ENCODE results near the gene GINS3. TPM values are rescaled to one million over a fixed set of nuclear protein-coding genes. Genes with fewer than 3 reads are reported as not detected.

Gene GINS3
- total and polyA plus RNA-seq, 2 experiments from 2014 or later: 2.1 to 3.0 TPM

- 85% methylated on average over 7 of the region's 7 CpGs for WGBS (ENCODE audit: low lambda C conversion rate, missing lambda C conversion rate)
- H4K20me1 ChIP-seq (ENCODE audit: insufficient read depth, poor library complexity, severe bottlenecking): no peaks in the 10 kb centered on the region
- no peaks in the 10 kb centered on the region for H3K27me3 ChIP-seq
- no peak overlapping the region for H3K4me3 ChIP-seq
- no peak overlapping the region for H3K4me2 ChIP-seq
- no peaks in the 10 kb centered on the region for H3K9me2 ChIP-seq (replicated peaks; ENCODE audit: insufficient read depth)
- H2AFZ ChIP-seq: no peak overlapping the region
- no peaks in the 10 kb centered on the region for H3K79me2 ChIP-seq
- no peaks in the 10 kb centered on the region for H3K36me3 ChIP-seq (replicated peaks; ENCODE audit: insufficient read depth, low read depth)
- no peaks in the 10 kb centered on the region for H3K4me1 ChIP-seq (ENCODE audit: insufficient read depth)
- no peak for TF ChIP-seq CTCF (IDR thresholded peaks at IDR 0.05; ENCODE audit: poor library complexity)
- no peak for TF ChIP-seq EZH2 (IDR thresholded peaks at IDR 0.05; ENCODE audit: borderline replicate concordance)
- TF ChIP-seq EZH2phosphoT487 (IDR thresholded peaks at IDR 0.05; ENCODE audit: low read depth, severe bottlenecking, unreplicated experiment): no peak
- no peak for DNase-seq (ENCODE audit: low spot score)
- H3K9me3 ChIP-seq (ENCODE audit: low read depth): no peaks in the 10 kb centered on the region
- no peak overlapping the region for H3K27ac ChIP-seq
Observed at GRCh38 chr16:58418026-58418425, 25.8 kb downstream of the GINS3 start.

GRCh38 chr16:58418601-58419000 lies 26.3 kb downstream of the GINS3 start:
- no peak for TF ChIP-seq EZH2phosphoT487 (IDR thresholded peaks at IDR 0.05; ENCODE audit: low read depth, severe bottlenecking, unreplicated experiment)
- no peak for TF ChIP-seq EZH2 (IDR thresholded peaks at IDR 0.05; ENCODE audit: borderline replicate concordance)
- TF ChIP-seq CTCF (IDR thresholded peaks at IDR 0.05; ENCODE audit: poor library complexity): no peak
- no peaks in the 10 kb centered on the region for H3K27me3 ChIP-seq
- no peaks in the 10 kb centered on the region for H3K36me3 ChIP-seq (replicated peaks; ENCODE audit: insufficient read depth, low read depth)
- no peak overlapping the region for H3K4me3 ChIP-seq
- H3K4me1 ChIP-seq (ENCODE audit: insufficient read depth): no peaks in the 10 kb centered on the region
- H3K79me2 ChIP-seq: no peaks in the 10 kb centered on the region
- H3K27ac ChIP-seq: no peak overlapping the region
- no peaks in the 10 kb centered on the region for H3K9me2 ChIP-seq (replicated peaks; ENCODE audit: insufficient read depth)
- no peaks in the 10 kb centered on the region for H3K9me3 ChIP-seq (ENCODE audit: low read depth)
- no peak overlapping the region for H3K4me2 ChIP-seq
- WGBS (ENCODE audit: low lambda C conversion rate, missing lambda C conversion rate): 42% methylated on average over 4 of the region's 4 CpGs
- DNase-seq (ENCODE audit: low spot score): no peak
- H2AFZ ChIP-seq: no peak overlapping the region
- no peaks in the 10 kb centered on the region for H4K20me1 ChIP-seq (ENCODE audit: insufficient read depth, poor library complexity, severe bottlenecking)

GRCh38 chr16:58419241-58419990 lies 27.1 kb downstream of the GINS3 start:
- TF ChIP-seq EZH2 (IDR thresholded peaks at IDR 0.05; ENCODE audit: borderline replicate concordance): no peak
- TF ChIP-seq CTCF (IDR thresholded peaks at IDR 0.05; ENCODE audit: poor library complexity): no peak
- no peak for TF ChIP-seq EZH2phosphoT487 (IDR thresholded peaks at IDR 0.05; ENCODE audit: low read depth, severe bottlenecking, unreplicated experiment)
- WGBS (ENCODE audit: low lambda C conversion rate, missing lambda C conversion rate): 62% methylated on average over 15 of the region's 15 CpGs
- H3K9me3 ChIP-seq (ENCODE audit: low read depth): no peaks in the 10 kb centered on the region
- no peaks in the 10 kb centered on the region for H3K36me3 ChIP-seq (replicated peaks; ENCODE audit: insufficient read depth, low read depth)
- DNase-seq (ENCODE audit: low spot score): no peak
- no peak overlapping the region for H3K4me2 ChIP-seq
- H2AFZ ChIP-seq: no peak overlapping the region
- no peaks in the 10 kb centered on the region for H4K20me1 ChIP-seq (ENCODE audit: insufficient read depth, poor library complexity, severe bottlenecking)
- H3K4me1 ChIP-seq (ENCODE audit: insufficient read depth): no peaks in the 10 kb centered on the region
- H3K9me2 ChIP-seq (replicated peaks; ENCODE audit: insufficient read depth): no peaks in the 10 kb centered on the region
- H3K27ac ChIP-seq: no peak overlapping the region
- H3K27me3 ChIP-seq: no peaks in the 10 kb centered on the region
- H3K79me2 ChIP-seq: no peaks in the 10 kb centered on the region
- no peak overlapping the region for H3K4me3 ChIP-seq
